ENCODE measurements around the gene THOP1. TPM values are rescaled to one million over a fixed set of nuclear protein-coding genes. Genes with fewer than 3 reads are reported as not detected.

THOP1 gene
- total RNA-seq, 1 experiment from 2014 or later: 85.8 TPM

DNA sequence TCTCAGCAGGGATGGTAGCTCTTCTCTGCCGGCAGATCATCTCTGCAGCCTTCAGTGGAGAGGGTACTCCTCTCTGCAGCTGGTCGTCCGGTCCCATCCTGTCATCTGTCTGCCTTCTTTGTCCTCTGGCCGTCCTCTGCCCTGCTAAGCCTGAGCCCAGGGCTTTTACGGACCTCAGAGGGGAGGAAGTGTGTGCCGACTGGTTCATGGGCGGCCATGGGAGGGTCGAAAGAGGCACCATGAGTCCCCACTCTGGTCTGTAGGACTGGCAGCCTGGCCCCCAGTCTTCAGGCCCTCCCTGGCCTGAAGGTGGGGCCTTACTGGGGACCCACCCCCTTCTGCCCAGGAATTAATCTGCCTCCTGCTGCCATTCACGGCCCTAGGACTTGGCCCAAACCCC lies 38.3 kb downstream of the THOP1 start:
- Histone ChIP-seq H3K4me2 (no peak overlapping the region), H2AFZ (no peak overlapping the region), H3K9me3 (ENCODE audit: insufficient read depth, low read depth) (peaks cover 1% of the 10 kb centered on the region; the same call in 1 of the 2 replicates), H3K27me3 (ENCODE audit: insufficient read depth, low read depth) (no peaks in the 10 kb centered on the region), H3F3A (ENCODE audit: insufficient read depth, low read depth) (no peaks in the 10 kb centered on the region), H3K27ac (no peak overlapping the region), H4K20me1 (ENCODE audit: insufficient read depth) (no peaks in the 10 kb centered on the region), H3K9me2 (ENCODE audit: insufficient read depth) (no peaks in the 10 kb centered on the region), H3K4me3 (no peak overlapping the region), H3K4me1 (replicated peaks; ENCODE audit: insufficient read depth) (no peaks in the 10 kb centered on the region), H3K79me2 (ENCODE audit: low read depth) (no peaks in the 10 kb centered on the region), H3K36me3 (ENCODE audit: low read depth) (no peaks in the 10 kb centered on the region)
- intact Hi-C loops (cut with micrococcal nuclease; ENCODE audit: unreplicated experiment): no loop called here
- POLR2A ChIA-PET (ENCODE audit: unreplicated experiment): no interaction called here
- BruUV-seq (replicated peaks): no TSS peak
- no peak for DNase-seq
- CTCF ChIA-PET: interaction anchor here (0.6 kb wide), 1 partner anchor 130 kb away, joined by 3 read pairs; no protein-coding TSS in a partner anchor
- no peak for TF ChIP-seq EZH2 (IDR thresholded peaks at IDR 0.05; ENCODE audit: low read depth)
- TF ChIP-seq, protein P1, sequence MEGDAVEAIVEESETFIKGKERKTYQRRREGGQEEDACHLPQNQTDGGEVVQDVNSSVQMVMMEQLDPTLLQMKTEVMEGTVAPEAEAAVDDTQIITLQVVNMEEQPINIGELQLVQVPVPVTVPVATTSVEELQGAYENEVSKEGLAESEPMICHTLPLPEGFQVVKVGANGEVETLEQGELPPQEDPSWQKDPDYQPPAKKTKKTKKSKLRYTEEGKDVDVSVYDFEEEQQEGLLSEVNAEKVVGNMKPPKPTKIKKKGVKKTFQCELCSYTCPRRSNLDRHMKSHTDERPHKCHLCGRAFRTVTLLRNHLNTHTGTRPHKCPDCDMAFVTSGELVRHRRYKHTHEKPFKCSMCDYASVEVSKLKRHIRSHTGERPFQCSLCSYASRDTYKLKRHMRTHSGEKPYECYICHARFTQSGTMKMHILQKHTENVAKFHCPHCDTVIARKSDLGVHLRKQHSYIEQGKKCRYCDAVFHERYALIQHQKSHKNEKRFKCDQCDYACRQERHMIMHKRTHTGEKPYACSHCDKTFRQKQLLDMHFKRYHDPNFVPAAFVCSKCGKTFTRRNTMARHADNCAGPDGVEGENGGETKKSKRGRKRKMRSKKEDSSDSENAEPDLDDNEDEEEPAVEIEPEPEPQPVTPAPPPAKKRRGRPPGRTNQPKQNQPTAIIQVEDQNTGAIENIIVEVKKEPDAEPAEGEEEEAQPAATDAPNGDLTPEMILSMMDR (conservative IDR thresholded peaks at IDR 0.05): no peak

DNA sequence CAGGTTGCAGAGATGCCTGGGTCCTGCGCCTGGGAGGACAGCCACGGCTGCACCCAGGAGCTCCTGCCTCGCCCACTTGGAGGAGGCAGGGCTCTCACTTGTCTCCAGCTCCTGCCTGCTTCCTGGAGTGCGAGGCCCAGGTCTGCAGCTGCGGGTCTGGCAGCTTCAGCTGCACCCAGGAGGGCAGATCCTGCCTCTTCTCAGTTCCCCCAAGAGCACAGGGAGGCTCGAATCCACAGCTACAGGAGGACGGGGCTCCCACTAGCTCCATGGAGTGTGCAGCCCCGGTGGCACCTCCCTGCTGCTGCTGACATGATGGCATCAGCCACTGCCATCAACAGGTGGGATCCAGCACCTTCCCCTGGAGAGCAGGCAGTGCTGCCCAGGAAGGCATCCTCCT lies 38.8 kb downstream of the THOP1 start:
- no peaks in the 10 kb centered on the region for H3F3A ChIP-seq (ENCODE audit: insufficient read depth, low read depth)
- no TSS peak for BruUV-seq (replicated peaks)
- ChIA-PET POLR2A (ENCODE audit: unreplicated experiment) (no interaction called here), CTCF (no interaction called here)
- DNase-seq: no peak
- H3K4me3 ChIP-seq: no peak overlapping the region
- no peaks in the 10 kb centered on the region for H3K9me2 ChIP-seq (ENCODE audit: insufficient read depth)
- no peak overlapping the region for H3K27ac ChIP-seq
- no peaks in the 10 kb centered on the region for H3K79me2 ChIP-seq (ENCODE audit: low read depth)
- H3K4me2 ChIP-seq: no peak overlapping the region
- H3K4me1 ChIP-seq (replicated peaks; ENCODE audit: insufficient read depth): no peaks in the 10 kb centered on the region
- H3K9me3 ChIP-seq (ENCODE audit: insufficient read depth, low read depth): peaks cover 3% of the 10 kb centered on the region; the same call in 1 of the 2 replicates
- H3K36me3 ChIP-seq (ENCODE audit: low read depth): no peaks in the 10 kb centered on the region
- H4K20me1 ChIP-seq (ENCODE audit: insufficient read depth): no peaks in the 10 kb centered on the region
- no peaks in the 10 kb centered on the region for H3K27me3 ChIP-seq (ENCODE audit: insufficient read depth, low read depth)
- H2AFZ ChIP-seq: no peak overlapping the region
- intact Hi-C loops (cut with micrococcal nuclease; ENCODE audit: unreplicated experiment): no loop called here
- TF ChIP-seq, protein P1 (conservative IDR thresholded peaks at IDR 0.05): no peak
- no peak for TF ChIP-seq EZH2 (IDR thresholded peaks at IDR 0.05; ENCODE audit: low read depth)

DNA sequence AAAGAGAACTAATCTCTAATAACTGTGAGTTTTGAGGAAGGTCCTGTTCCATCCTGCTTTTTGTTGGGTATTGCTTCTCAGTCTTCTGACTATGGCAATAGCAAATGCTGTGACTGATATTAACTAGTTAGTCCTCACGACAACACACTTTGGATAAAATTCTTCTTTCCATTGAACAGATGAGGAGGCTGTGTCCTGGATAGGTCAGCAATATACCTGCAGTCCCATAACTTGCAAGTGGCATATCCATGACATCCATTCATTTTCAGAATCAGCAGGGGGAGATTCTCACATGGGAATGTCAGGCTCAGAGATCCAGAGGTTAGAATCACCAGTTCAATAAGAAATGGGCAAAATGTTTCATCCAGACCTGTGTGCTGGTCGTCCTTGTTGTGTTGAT lies 41.7 kb downstream of the THOP1 start:
- no peaks in the 10 kb centered on the region for H4K20me1 ChIP-seq (ENCODE audit: insufficient read depth)
- no peaks in the 10 kb centered on the region for H3K36me3 ChIP-seq (ENCODE audit: low read depth)
- no peaks in the 10 kb centered on the region for H3K4me1 ChIP-seq (replicated peaks; ENCODE audit: insufficient read depth)
- DNase-seq: no peak
- H3K4me2 ChIP-seq: no peak overlapping the region
- no peak overlapping the region for H2AFZ ChIP-seq
- H3F3A ChIP-seq (ENCODE audit: insufficient read depth, low read depth): no peaks in the 10 kb centered on the region
- H3K27me3 ChIP-seq (ENCODE audit: insufficient read depth, low read depth): no peaks in the 10 kb centered on the region
- no peak for TF ChIP-seq EZH2 (IDR thresholded peaks at IDR 0.05; ENCODE audit: low read depth)
- TF ChIP-seq, protein P1 (conservative IDR thresholded peaks at IDR 0.05): no peak
- H3K4me3 ChIP-seq: no peak overlapping the region
- H3K9me2 ChIP-seq (ENCODE audit: insufficient read depth): no peaks in the 10 kb centered on the region
- no peaks in the 10 kb centered on the region for H3K79me2 ChIP-seq (ENCODE audit: low read depth)
- H3K27ac ChIP-seq: no peak overlapping the region
- ChIA-PET CTCF (no interaction called here), POLR2A (ENCODE audit: unreplicated experiment) (no interaction called here)
- intact Hi-C loops (cut with micrococcal nuclease; ENCODE audit: unreplicated experiment): no loop called here
- H3K9me3 ChIP-seq (ENCODE audit: insufficient read depth, low read depth): peaks cover 3% of the 10 kb centered on the region; the same call in 1 of the 2 replicates
- BruUV-seq (replicated peaks): no TSS peak

Data from PC-9 (cell line).